GM12874 (cell line): ENCODE measurements around the gene PTDSS2.

Source experiments
- CTCF ChIP-seq: IDR thresholded peaks from 2 replicates; pipeline ENCODE4 v1.5.1; 2011; ENCODE audit warnings: low read depth, mild to moderate bottlenecking, control low read depth, low read length, moderate library complexity; ENCODE audit not compliant: insufficient read depth

The PTDSS2 gene

GRCh38 chr11:426851-427250 is 23.2 kb upstream of the PTDSS2 start:
- TF ChIP-seq CTCF = no peak

GRCh38 chr11:428295-428694 is 21.8 kb upstream of the PTDSS2 start:
- TF ChIP-seq CTCF = no peak

GRCh38 chr11:429391-429790 is 20.7 kb upstream of the PTDSS2 start:
- TF ChIP-seq CTCF = no peak

- TF ChIP-seq CTCF = no peak
These were observed 20.1 kb upstream of the PTDSS2 start for GRCh38 chr11:429931-430456.

GRCh38 chr11:431921-432320 is 18.2 kb upstream of the PTDSS2 start:
- no peak for TF ChIP-seq CTCF

- no peak for TF ChIP-seq CTCF
These were observed 17.5 kb upstream of the PTDSS2 start for GRCh38 chr11:432501-433100.

- TF ChIP-seq CTCF = no peak
These were observed 17.0 kb upstream of the PTDSS2 start for GRCh38 chr11:433111-433510.
